IPS DF 4.7 (cell line): ENCODE data around the gene NLRP1.

Experiments used
- DNase-seq: peaks from one replicate; pipeline ENCODE4 v3.0.0-alpha.2; 2013; ENCODE audit warnings: low spot score; ENCODE audit errors: extremely low read depth

The NLRP1 gene

DNA sequence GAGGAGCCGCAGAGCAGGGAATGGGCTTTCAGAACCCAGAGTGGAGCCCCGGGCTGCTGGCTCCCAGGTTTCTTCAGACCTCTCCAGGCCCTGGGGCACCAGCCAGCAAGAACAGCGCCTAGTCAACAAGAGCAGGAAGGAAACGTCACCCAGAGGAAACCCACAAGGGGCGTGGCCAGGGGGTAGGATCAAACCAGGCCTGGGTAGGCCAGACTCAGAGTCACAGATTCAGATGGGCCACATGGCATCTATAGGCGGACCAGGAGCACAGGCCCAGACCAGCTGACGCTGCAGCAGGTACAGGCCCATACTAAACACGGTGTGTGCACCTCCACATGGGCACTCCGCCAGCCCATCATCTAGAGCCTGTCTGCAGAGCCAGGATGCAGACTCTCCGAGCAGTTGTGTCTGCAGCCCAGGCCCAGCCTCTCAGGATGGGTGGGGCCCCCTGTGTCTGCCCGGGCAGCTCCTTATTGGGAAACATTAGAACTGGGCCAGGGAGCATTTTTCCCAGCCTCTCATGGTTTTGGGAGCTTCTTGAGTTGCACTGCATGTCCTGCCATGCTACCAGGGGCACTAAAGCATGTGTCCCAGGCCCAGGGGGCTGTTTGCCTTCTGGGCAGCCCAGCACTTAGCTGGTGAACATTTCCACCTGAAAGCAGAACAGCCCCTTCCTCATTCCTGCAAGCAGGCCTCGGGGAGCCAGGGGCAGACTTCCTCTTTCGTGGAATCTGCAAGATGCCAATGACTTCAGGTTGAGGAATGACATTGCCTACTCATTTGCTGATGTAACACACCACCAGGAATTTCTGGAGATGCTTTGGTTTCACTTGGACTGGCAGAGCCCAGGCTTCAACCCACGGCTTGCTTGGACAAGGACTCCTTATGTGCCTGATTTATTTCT, at the start of gene NLRP1:
Gene NLRP1, minus strand, starts transcription at position 127 of the 904 bp plus-strand sequence. CDS start 552 bp downstream, outside the sequence.
- DNase-seq, result no peak

DNA sequence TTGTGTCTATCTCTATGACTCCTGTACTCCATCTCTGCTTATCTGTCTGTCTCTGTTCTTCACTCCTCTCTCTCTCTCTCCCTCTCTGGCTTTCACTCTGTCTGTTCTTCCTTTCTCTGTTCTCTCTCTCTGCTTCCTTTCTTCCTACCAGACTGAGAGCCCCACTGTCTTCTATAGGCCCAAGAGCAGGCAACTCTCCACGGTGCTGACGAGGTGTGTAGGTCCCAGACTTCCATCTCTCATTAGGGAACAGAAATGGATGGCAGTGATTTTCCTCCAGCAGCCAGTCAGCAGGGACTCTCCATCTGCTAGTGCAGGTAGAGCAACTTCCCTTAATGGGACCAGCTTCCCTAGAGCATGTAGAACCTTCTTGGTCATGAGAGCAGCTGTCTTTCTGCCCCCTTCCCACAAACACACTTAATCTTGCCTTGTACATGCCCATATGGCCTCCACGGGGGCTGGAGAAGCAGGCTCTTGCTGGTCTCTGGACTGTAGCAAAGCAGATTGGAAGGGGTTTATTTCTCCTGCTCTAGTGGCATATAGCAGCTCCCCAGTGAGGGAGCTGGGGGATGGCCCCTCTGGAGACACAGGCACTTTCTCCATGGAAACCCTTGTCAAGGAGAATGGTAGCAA, 47.8 kb upstream of the NLRP1 start:
- DNase-seq, result no peak

- no peak for DNase-seq
Measured at GRCh38 chr17:5630434-5630833, 46.1 kb upstream of the NLRP1 start.

- DNase-seq, result no peak
Measured at GRCh38 chr17:5629128-5629527, 44.8 kb upstream of the NLRP1 start.

- DNase-seq, result no peak
Measured at GRCh38 chr17:5628262-5628661, 44.0 kb upstream of the NLRP1 start.

- DNase-seq, result no peak
Measured at GRCh38 chr17:5624211-5624610, 39.9 kb upstream of the NLRP1 start.

GRCh38 chr17:5621729-5622128, 37.4 kb upstream of the NLRP1 start:
- DNase-seq, result no peak

DNA sequence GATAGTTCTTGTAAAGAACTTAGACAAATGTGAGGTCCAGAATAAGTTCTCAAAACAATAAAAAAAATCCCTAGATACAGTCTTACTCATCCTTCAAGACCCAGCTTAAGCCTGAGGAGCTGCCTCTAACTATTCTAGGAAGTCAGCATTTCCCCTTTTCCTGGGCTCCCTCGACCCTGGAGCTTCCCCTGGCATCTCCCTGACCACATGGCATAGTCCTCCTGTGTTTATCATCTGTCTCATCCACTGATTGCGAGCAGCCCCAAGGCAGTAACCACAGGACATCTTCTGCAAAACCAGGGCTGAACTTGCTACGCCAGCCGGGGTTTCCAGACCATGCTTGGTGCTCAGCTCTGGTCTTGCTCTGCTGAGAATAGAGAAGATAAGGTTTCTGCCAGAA, 36.7 kb upstream of the NLRP1 start:
- DNase-seq, result no peak

DNA sequence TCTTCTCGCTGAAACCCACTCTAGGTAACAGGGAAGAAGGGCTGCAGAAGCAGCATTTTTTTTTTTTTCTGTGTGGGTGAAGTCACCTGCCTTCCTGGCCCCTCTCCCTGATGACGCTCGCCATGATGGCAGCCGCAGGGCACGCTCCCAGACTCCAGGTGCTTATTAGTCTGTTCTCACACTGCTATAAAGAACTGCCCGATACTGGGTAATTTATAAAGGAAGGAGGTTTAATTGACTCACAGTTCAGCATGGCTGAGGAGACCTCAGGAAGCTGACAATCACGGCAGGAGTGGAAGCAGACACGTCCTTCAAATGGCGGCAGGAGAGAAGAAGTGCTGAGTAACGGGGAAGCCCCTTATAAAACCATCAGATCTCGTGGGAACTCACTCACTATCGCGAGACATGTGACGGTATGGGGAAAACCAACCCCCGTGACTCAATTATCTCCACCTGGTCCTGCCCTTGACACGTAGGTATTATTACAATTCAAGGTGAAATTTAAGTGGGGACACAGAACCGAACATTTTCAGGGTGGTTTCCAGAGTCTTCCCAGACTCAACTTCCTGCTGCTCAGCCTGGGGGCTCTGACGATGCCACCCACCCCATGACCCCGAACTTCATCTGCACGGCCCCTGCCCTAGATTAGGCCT, 34.9 kb upstream of the NLRP1 start:
- no peak for DNase-seq

GRCh38 chr17:5618476-5618875, 34.2 kb upstream of the NLRP1 start:
- no peak for DNase-seq

DNA sequence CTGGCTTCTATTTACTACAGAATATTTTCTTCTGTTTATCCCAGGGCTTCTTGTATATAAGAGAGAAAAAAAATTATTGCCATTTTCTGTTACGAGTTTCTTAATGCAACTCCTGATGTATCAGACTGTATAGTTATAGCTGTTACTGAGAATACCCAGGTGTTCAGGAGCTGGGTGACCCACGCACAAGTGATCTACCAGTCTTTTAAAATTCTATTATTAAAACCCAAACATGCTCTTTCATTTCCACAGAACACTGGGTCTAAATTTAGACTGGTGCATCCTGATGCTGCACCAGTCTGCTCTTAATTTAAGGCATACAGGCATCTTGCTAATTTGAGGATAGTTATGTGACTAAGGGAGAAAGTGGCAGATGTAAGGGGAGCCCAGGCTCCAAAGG, 31.2 kb upstream of the NLRP1 start:
- no peak for DNase-seq

DNA sequence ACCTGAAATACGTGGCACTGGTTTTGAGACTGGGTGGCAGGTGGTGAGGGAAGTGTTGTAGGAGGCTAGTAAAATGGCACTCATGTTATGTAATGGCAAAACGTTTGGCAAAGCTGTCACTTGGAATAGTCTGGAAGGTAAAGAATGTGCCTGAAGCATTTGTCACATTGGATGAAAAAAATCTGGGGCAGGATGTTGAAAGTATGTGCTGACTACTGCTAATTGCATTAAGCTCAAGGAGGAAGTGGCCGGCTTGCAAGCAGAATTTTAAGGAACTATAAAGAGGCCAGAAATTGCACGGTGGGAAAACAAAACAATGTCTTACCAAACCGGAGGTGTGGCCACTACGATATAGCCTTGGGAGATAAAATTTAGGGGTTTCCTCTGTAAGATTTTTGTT, 26.6 kb upstream of the NLRP1 start:
- no peak for DNase-seq

DNA sequence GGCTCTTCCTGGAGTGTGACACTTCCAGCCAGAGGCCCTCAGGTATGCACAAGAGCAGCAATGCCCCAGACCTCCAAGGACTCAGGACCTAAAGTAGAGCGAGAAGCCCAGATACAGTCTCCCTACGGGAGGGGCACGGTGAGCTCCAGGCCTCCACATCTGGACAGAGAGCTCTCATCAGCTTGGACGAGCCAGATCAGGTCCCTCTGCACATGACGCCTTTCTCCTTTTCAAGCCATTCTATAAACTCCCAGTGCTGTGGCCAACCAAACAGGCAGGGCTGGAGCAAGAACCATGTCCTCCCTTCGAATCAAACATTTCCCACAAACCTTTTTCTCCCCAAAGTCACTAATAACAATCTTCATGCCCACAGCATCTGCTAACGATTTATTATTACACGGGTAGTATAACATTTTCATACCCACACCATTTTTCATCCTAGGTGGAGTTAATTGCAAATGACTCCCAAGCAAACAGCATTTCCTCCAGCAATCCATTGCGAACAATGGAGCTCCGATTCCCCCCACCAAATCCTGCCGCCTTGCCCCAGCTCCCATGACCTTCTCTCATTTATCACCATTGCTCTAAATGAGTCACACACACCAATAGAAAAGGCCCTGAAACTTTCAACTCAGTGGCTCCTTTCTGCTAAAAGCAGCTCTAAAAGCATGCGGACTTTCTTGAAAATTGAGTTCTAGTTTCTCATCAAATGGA, 24.2 kb upstream of the NLRP1 start:
- no peak for DNase-seq

- DNase-seq, result no peak
Measured at GRCh38 chr17:5607946-5608345, 23.6 kb upstream of the NLRP1 start.

DNA sequence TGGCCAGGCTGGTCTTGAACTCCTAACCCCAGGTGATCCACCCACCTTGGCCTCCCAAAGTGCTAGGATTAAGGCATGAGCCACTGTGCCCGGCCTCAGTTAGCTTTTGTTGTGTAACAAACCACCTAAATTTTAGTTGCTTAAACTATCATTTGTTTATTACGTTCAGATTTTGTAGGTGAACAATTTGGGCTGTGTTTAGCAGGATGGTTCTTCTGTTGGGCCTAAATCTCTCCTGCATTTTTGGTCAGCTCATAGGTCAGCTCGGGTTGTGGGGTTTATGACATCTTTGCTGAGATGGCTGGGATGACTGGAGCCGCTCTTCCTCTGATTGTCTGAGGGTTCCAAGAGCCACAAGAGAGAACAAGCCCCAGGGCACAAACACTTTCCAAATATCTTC, 21.1 kb upstream of the NLRP1 start:
- no peak for DNase-seq

GRCh38 chr17:5600041-5600440, 15.7 kb upstream of the NLRP1 start:
- DNase-seq, result no peak

DNA sequence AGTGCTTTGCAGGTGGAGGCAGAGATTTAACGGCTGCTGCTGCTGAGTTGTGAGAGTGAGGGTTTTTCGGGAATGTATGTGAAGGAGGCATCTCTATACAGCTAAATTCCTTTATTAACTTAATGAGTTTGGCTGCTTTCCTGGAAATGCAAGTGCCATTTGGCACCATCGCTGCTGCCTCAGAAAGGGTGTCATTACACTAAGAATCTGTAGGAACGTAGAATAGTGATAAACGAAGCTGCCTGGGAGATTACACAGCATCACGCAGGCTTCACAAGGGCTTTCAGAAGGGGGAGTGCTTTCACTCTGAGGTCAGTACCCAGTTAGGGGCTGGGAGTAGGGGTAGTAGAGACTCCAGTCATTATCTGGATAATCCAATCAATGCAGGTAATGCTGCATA, 14.1 kb upstream of the NLRP1 start:
- DNase-seq, result no peak

- no peak for DNase-seq
Measured at GRCh38 chr17:5596421-5596820, 12.1 kb upstream of the NLRP1 start.

- DNase-seq, result no peak
Measured at GRCh38 chr17:5595831-5596230, 11.5 kb upstream of the NLRP1 start.

DNA sequence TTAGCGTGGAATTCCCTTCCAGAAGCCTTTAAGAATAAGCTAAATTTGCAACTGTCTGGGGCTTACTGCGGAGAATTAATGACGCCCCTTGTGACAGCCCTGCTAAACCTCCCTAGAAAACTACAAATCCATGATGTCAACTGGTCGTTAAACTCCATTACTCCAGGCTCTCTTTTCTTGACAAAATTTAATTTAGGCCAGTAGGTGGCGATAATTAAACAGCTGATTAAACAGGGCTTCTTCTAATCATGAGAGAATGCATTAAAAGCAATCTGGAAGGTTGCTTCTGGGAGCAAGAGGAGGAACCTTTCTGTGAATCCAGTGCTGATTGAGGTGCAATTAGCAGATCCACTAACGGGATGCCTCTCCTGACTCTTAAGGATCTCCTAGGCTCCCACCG, 8.1 kb upstream of the NLRP1 start:
- peak; percentile 14 for DNase-seq

DNA sequence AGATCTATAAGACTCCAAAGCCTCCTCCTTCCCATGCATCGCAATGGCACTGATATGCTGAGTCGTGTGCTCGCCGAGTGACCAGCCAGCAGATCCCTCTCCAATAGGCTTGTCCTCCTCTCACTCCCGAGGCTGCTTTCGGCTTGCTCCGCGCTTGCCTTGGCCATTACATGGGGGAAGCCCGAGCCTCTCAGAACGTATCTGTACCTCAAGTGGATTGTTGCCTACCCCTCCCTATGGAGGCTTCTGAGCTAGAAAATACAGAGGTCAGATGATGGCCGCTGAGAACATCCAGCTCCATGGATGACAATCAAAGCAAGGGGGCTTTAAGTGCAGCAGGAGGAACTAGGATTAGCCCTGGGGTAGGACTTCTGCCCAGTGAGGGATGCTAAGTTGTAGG, 7.7 kb upstream of the NLRP1 start:
- DNase-seq, result no peak

- DNase-seq, result no peak
Measured at GRCh38 chr17:5588584-5588983, 4.3 kb upstream of the NLRP1 start.
